Kidney (tissue), 14 donors: ENCODE results near the gene MSI2. TPM values are rescaled to one million over a fixed set of nuclear protein-coding genes. Genes with fewer than 3 reads are reported as not detected.

Source experiments
- DNase-seq, 5 donors: peaks; one replicate each; pipeline ENCODE4 v3.0.0-alpha.2; 2013 to 2020
- FAIRE-seq: peaks from 2 replicates; lab custom pipeline; 2012; peaks lifted over from hg19 to GRCh38; lab: Jason Lieb, UNC
- H3K27ac ChIP-seq, 2 donors: one replicate each; pipeline ENCODE4 v1.7.0; 2013; ENCODE audit warnings: low read depth in 2 of 2, low read length in 2 of 2, inconsistent platforms in 1 of 2
- H3K27me3 ChIP-seq: one replicate; pipeline ENCODE4 v1.7.1; 2013; ENCODE audit warnings: low read length, inconsistent platforms; ENCODE audit not compliant: control insufficient read depth, insufficient read depth
- H3K36me3 ChIP-seq, 3 donors: one replicate each; pipeline versions ENCODE4 v1.7.0 to v1.7.1; 2013; ENCODE audit warnings: low read length in 3 of 3, control low read depth in 1 of 3, inconsistent platforms in 1 of 3; ENCODE audit not compliant: insufficient read depth in 3 of 3, control insufficient read depth in 2 of 3
- H3K4me1 ChIP-seq, 3 donors: one replicate each; pipeline versions ENCODE4 v1.7.0 to v1.7.1; 2013; ENCODE audit warnings: low read length in 3 of 3, inconsistent platforms in 1 of 3, low read depth in 1 of 3; ENCODE audit not compliant: control insufficient read depth in 2 of 3, insufficient read depth in 2 of 3
- H3K4me3 ChIP-seq, 3 donors: one replicate each; pipeline versions ENCODE4 v1.7.0 to v1.8.1; 2013; ENCODE audit warnings: low read length in 3 of 3, control low read depth in 1 of 3, inconsistent platforms in 1 of 3
- H3K9ac ChIP-seq, 3 donors: one replicate each; pipeline versions ENCODE4 v1.7.0 to v1.7.1; 2013; ENCODE audit warnings: low read length in 3 of 3, control low read depth in 1 of 3, inconsistent platforms in 1 of 3
- H3K9me3 ChIP-seq, 3 donors: one replicate each; pipeline versions ENCODE4 v1.7.0 to v1.7.1; 2013; ENCODE audit warnings: low read length in 3 of 3, control low read depth in 1 of 3, inconsistent platforms in 1 of 3; ENCODE audit not compliant: control insufficient read depth in 2 of 3, insufficient read depth in 1 of 3
- intact Hi-C: fragments of 100-400 bp; cut with DNase I; formaldehyde crosslinking; loops from one replicate; pipeline ENCODE4 v1.11.1; 2022
- polyA plus RNA-seq: library from polyadenylated mRNA; stranded (reverse); fragments of 350-450 nt; fragmentation: Illumina TruSeq; extraction: RNeasy Lipid Tissue Mini Kit (QIAGEN cat#74804); gene quantifications from one replicate; pipeline ENCODE4 v1.2.3, GENCODE V29; 2014; ENCODE audit warnings: low read depth, low replicate concordance; ENCODE audit not compliant: insufficient read depth
- total RNA-seq: library from RNA; stranded (reverse); fragmentation: NEBNext Ultra II Directional; extraction: Animal tissue kit (Norgen Biotek cat#: 25700); gene quantifications from one replicate; pipeline ENCODE4 v1.2.1, GENCODE V29; 2021
- TF ChIP-seq, protein P1 (sequence below): IDR thresholded peaks from 3 replicates; pipeline ENCODE4 v1.5.1; 2012; ENCODE audit warnings: mild to moderate bottlenecking, moderate library complexity, borderline replicate concordance; ENCODE audit not compliant: insufficient read depth; ENCODE audit errors: extremely low read depth
- donor health status: control.
- donor health status: control.
- donor health status: control.
- donor health status: control.
- donor health status: control.
- donor health status: DM: yes; HTN: yes; CAD: no.
- donor health status: Normal renal cell carcinoma (clear cell type).

MSI2 gene
- total and polyA plus RNA-seq, 2 donors from 2014 or later, result 69.2 to 151 TPM

DNA sequence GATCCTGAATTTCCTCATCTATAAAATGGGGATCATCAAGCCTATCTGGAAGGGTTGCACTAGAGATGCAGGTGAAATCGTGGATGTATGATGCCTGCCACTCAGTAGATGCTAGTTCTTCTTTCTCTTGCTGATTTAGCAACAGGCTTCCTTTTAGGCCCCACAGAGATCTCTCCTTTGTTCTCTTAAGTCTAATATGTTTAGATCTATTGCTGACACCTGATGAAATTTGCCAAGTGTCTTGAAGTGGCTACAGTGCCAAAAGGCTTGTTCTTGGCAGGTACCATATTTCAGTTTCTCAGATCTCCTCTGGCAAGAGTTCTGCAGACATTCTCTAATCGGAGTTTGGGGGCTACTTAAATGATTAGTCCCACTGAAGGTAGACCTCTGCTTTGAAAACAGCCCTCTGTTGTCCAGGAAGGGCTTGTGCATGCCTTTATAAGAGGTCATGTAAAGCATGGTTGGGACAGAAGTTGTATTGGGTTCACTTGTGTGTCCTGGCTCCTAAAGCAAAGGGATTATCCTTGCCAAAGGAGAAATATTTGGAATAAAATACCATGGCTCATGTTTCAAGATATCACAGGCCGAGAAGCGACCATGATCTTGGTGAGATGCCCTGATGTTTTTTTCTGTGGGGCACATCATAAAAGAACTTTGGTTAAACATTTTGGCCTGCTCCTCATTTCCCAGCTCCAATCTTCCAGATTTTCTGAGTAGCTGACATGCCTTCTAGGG, 234.0 kb downstream of the MSI2 start:
- no peak overlapping the region for H3K9ac ChIP-seq
- DNase-seq, result no peak
- peaks cover 0 to 5% (median 0%) of the 10 kb centered on the region in 3 donors for H3K36me3 ChIP-seq
- FAIRE-seq, result no peak
- intact Hi-C loops, result no loop called here
- peaks cover 6 to 17% (median 16%) of the 10 kb centered on the region in 3 donors for H3K4me1 ChIP-seq
- no peak overlapping the region for H3K4me3 ChIP-seq
- no peaks in the 10 kb centered on the region for H3K9me3 ChIP-seq
- TF ChIP-seq, protein P1, sequence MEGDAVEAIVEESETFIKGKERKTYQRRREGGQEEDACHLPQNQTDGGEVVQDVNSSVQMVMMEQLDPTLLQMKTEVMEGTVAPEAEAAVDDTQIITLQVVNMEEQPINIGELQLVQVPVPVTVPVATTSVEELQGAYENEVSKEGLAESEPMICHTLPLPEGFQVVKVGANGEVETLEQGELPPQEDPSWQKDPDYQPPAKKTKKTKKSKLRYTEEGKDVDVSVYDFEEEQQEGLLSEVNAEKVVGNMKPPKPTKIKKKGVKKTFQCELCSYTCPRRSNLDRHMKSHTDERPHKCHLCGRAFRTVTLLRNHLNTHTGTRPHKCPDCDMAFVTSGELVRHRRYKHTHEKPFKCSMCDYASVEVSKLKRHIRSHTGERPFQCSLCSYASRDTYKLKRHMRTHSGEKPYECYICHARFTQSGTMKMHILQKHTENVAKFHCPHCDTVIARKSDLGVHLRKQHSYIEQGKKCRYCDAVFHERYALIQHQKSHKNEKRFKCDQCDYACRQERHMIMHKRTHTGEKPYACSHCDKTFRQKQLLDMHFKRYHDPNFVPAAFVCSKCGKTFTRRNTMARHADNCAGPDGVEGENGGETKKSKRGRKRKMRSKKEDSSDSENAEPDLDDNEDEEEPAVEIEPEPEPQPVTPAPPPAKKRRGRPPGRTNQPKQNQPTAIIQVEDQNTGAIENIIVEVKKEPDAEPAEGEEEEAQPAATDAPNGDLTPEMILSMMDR, result no peak
- no peak overlapping the region for H3K27ac ChIP-seq
- H3K27me3 ChIP-seq, result no peaks in the 10 kb centered on the region

DNA sequence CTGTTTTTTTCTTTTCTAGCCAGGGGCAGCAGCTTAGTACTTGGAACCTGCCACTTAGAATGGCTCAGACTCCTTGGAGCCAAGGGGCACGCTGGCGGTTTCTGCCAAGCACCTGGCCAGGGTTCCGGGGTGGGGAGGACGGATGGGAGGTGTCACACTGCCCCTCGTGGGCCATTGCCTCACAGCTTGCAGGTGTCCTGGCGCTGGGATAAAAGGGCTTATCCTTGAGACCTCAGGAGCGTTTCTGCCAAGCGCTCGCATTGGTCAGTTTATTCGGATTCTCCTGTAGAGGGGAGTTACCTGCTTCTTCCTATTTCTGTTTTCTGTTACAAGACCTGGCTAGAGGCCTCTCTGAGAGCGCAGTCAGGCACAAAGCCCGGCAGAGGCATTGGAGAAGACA, 234.6 kb downstream of the MSI2 start:
- intact Hi-C loops, result no loop called here
- TF ChIP-seq, protein P1, result no peak

DNA sequence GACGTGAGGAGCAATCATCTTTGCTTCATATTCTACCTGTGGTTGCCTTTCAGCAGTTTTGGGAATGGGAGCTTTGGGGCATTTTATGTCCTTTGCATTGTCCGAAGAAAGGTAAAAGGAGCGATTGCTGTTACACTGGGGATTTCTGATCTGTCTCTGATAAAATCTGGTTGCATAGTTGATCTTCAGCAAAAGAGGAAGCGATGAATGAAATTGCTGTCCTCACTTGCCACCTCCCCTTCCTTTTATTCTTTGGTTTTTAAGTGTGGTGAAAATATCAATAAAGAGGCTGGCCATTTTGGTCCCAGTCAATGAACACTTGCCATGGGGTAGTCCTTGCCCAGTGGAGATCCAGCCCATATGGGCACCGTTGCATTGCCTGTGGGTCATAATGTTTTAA, 236.8 kb downstream of the MSI2 start:
- DNase-seq (no peak), FAIRE-seq (no peak)
- Histone ChIP-seq H3K27ac (no peak overlapping the region), H3K4me1 (peaks cover 0 to 12% (median 8%) of the 10 kb centered on the region in 3 donors), H3K4me3 (no peak overlapping the region), H3K27me3 (no peaks in the 10 kb centered on the region), H3K9ac (no peak overlapping the region), H3K36me3 (peaks cover 0 to 5% (median 0%) of the 10 kb centered on the region in 3 donors), H3K9me3 (no peaks in the 10 kb centered on the region)
- intact Hi-C loops, result no loop called here
- TF ChIP-seq, protein P1, result no peak

More for the DNA sequence above, 234.6 kb downstream of the MSI2 start:
- peaks cover 6 to 11% (median 11%) of the 10 kb centered on the region in 3 donors for H3K4me1 ChIP-seq
- no peak overlapping the region for H3K27ac ChIP-seq
- H3K27me3 ChIP-seq, result no peaks in the 10 kb centered on the region
- no peak overlapping the region for H3K9ac ChIP-seq
- H3K4me3 ChIP-seq, result no peak overlapping the region
- FAIRE-seq (no peak), DNase-seq (peak in 2 of 5 donors; percentile 39)
- H3K9me3 ChIP-seq, result no peaks in the 10 kb centered on the region
- H3K36me3 ChIP-seq, result peaks cover 0 to 5% (median 0%) of the 10 kb centered on the region in 3 donors
